ENCODE measurements around the gene PTPRN2.
"Not testable (repeated sequence)": the region's sequence is repeated elsewhere in the genome, so short reads cannot be mapped to it uniquely, and the experiment has no call there.

PTPRN2 gene

DNA sequence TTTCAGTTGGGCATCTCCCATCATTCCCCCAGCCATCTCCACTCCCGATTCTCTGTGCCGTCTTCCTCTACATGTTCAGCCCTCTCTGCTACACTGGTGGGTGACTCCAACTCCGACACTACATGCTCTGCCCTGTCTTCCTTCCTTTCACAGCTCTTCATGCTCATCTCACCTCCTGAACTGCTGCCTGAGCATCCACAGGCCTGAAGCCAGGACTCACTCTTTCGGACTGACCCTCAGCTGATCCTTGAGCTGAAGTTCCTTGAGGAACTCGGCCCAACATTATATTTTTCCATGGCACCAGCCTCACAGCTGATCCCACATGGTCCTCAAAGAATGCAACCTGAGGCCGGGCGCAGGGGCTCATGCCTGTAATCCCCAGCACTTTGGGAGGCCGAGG, 538.4 kb downstream of the PTPRN2 start:
- no peak for DNase-seq (ENCODE audit: low spot score)

- DNase-seq (ENCODE audit: low spot score), result no peak
These were observed 539.1 kb downstream of the PTPRN2 start for GRCh38 chr7:158048569-158048968.

DNA sequence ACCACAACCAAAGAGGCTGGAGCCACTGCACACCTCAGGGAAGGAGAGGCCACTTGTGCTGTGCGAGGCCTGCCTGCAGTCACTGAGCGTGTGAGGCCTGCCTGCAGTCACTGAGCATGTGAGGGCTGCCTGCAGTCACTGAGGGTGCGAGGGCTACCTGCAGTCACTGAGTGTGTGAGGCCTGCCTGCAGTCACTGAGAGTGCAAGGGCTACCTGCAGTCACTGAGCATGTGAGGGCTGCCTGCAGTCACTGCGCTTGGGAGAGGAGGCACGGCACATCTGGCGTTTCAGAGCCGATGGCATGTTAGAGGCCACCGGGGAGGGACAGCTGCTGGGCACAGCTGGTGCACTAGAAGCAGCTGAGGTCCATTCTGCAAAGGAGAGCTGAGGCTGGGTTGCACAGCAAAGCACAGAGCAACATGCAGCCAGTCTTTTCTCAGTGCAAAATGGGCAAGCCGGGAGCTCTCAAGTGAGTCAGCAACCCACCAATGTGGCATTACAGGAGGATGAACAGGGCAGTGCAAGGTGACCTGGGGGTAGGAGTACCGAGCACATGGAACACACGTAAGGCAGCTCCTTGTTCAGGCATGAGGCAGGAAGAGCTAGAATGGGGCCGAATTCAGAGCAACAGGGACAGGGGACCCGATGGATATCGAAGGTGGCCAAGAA, 540.1 kb downstream of the PTPRN2 start:
- DNase-seq (ENCODE audit: low spot score), result no peak

GRCh38 chr7:158046246-158046645, 541.4 kb downstream of the PTPRN2 start:
- DNase-seq (ENCODE audit: low spot score), result not testable (repeated sequence)

DNA sequence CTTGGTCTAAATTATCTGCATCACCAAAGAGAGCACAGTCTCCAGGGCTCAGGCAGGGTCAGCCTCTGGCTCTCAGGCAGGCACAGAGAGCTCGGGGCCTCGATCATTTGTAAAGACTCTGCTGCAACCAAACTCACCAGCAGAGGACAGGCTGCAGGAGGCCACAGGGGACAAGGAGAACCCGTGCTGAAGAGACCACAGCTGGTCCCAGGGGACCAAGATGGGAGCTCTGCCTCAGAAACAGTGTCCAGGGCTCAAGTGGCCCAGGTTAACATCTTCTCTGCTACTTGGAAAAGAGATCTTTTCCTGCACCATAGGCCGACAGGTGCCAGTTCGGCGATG, 543.2 kb downstream of the PTPRN2 start:
- no peak for DNase-seq (ENCODE audit: low spot score)

DNA sequence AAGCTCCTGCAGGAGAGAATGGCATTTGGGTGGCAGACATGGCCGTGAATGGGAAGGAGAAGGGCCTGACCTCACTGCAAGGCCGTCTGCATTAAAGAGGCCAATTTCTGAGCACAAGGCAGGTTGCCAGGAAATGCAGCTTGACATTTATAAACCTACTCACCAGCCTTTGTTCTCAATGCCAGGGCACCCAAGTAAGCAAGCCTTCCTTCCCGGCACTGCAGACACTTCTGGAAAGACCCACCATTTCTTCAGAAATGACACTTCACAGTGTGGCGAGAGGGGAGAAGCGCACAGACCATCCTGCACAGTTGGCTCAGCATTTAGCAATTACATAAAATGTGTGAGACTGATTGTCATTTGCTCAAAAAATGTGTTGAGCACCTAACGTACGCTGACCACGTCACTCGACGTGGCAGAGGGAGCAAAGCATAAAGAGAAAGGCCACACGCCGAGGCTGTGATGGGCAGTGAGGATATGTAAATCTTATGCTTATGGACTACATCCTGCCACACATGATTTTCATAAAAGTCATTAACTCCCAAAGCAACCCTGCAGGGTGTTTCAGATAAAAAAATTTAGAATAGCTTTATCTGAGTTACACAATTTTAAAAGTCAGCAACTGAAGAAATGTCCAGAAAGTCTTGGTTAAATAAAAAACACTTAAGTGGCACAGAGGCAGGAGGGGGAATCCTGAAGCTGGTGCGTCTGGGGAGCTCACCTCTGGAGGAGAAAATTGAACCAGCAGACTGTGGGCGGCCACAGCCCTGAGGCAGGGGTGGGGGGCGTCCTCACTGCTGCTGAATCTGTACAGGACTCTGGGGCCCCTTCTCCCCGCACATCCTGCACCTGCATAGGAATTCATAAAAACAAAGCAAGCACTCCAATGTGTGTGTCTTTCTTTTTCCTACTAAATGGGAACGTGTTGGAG, 543.8 kb downstream of the PTPRN2 start:
- DNase-seq (ENCODE audit: low spot score), result no peak

DNA sequence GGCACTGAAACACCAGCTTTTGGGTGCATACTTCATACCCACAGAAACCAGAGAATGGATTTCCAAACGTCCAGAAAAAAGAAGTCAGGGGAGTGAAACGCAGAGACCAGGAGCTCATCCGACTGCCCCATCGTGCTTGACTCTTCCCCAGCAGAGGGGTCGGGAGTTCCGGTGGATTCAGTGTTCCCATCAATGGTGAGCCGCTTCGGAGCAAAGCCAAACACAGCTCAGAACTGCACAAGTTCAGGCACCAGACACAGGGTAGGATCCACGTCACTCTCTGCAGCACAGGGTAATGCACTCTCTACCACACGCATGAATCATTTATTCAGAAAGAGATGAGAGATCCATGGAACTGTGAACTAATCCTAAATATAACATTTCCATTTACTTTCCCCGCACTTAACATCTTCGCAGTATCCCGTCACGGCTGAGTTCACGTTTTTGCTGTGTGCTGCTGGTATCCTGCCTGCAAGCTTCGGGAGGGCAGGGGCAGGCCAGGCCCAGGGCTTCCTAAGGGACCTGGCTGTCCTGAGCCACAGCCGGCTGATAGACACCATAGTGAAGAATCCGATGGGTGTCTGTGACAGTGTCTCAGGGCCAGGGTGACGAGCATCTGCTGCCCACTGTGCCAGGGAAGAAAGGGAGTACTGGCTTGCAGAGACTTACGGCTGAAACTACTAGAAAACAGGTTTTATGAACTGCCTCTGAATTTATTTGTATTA, 545.3 kb downstream of the PTPRN2 start:
- DNase-seq (ENCODE audit: low spot score), result no peak

- DNase-seq (ENCODE audit: low spot score), result no peak
These were observed 547.4 kb downstream of the PTPRN2 start for GRCh38 chr7:158040199-158040598.

- no peak for DNase-seq (ENCODE audit: low spot score)
These were observed 548.4 kb downstream of the PTPRN2 start for GRCh38 chr7:158039270-158039669.

GRCh38 chr7:158037211-158037610, 550.4 kb downstream of the PTPRN2 start:
- DNase-seq (ENCODE audit: low spot score), result no peak

DNA sequence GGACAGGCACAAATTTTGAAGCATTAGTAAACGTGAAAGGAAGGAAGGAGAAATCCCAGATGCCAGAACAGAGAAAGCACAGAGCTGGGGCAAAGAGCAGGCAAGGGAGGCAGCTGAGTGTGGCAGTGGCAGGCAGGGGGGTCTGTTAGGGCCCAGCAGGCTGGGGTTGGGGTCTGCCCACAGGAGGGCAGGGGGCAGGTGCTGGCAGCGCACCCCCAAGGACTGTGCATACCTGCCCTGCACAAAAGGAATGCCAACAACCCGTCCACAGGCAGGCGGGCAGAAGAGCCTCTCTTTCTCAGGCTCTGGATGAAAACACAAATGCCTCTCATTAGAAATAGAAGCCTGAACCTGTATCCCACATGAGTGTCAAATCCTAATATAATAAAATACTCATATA, 552.3 kb downstream of the PTPRN2 start:
- no peak for DNase-seq (ENCODE audit: low spot score)

- DNase-seq (ENCODE audit: low spot score), result no peak
These were observed 553.1 kb downstream of the PTPRN2 start for GRCh38 chr7:158034571-158034970.

DNA sequence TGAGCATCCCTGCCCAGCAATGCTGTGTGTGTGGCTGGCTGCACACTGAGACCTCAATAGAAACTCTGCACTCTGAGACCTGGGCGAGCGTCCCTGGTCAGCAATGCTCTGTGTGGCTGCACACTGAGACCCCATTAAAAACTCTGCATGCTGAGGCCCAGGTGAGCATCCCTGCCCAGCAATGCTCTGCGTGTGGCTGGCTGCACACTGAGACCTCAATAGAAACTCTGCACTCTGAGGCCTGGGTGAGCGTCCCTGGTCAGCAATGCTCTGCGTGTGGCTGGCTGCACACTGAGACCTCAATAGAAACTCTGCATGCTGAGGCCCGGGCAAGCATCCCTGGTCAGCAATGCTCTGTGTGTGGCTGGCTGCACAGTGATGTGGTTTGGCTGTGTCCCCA, 553.7 kb downstream of the PTPRN2 start:
- DNase-seq (ENCODE audit: low spot score), result not testable (repeated sequence)

DNA sequence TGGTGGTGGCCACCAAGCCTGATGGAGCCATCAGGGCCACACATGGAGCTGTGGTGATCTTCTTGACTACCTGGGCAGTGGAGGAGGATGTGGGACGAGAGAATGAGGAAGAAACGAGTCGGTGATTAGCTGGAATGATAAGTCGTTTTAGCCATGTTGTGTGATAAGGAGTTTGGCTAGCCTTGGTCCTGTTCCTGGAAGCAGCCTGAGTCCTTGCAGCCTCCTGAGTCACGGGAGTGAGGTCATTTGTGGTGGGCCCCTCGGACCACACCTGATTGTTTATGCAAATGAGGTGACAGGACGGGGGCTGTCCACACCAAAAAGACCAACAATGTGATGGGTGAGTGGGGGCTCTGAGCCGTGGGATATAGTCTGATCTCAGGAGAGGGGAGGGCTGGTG, 554.4 kb downstream of the PTPRN2 start:
- no peak for DNase-seq (ENCODE audit: low spot score)

- no peak for DNase-seq (ENCODE audit: low spot score)
These were observed 555.0 kb downstream of the PTPRN2 start for GRCh38 chr7:158032561-158033115.

DNA sequence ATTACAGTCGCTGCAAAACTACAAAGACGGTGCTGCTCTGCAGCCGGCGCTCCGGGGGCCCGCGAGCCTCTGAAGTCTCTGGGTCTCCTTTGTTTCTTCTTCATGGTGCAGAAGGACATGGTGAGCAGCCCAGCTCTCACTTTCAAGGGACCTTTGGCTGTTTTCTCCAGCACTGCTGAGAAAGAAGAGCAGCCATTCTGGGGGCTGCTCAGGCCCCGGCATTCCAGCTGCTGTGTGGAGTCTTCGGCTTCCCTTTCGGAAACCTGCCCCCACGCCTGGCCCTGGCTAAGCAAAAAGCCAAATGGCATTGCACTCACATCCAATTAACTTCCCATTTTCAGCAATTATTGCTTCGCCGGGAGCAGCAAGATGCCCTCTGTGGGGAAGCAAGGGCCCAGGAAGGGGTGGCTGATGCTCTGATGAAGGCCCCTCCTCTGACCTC, 555.7 kb downstream of the PTPRN2 start:
- no peak for DNase-seq (ENCODE audit: low spot score)

GRCh38 chr7:158030566-158030965, 557.1 kb downstream of the PTPRN2 start:
- DNase-seq (ENCODE audit: low spot score), result no peak

DNA sequence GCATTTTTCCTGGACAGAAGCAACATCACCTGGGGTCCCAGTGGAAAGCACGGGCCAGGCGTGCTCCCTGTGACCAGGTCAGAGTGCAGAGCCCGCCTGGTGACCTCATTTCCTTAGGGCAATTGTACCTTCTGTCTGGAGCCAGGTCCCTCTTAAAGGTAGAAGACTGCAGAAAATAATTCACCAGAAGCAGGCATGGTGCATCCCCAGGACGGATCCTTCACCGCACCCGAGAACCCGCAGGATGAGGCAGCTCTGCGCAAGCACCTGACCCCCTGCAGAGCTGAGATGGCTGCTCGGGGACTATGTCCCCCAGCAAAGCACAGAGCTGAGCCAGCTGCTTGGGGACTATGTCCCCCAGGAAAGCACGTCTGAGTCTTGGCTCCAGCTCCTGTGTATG, 557.6 kb downstream of the PTPRN2 start:
- DNase-seq (ENCODE audit: low spot score), result no peak

- DNase-seq (ENCODE audit: low spot score), result no peak
These were observed 558.1 kb downstream of the PTPRN2 start for GRCh38 chr7:158029509-158029908.

DNA sequence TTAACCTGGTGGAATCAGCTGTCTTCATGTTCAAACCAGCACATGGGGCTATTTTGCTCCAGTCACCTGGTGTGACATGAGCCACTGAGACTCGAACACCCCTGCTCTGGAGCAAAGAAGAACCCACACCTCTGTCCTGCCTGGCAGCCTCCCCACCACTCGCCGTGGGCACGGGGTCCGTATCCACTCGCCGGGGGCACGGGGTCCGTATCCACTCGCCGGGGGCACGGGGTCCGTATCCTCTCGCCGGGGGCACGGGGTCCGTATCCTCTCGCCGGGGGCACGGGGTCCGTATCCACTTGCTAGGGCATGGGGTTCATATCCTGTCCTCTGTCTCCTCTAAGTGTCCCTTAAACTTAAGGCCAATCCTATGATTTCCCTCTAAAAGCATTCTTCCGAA, 558.7 kb downstream of the PTPRN2 start:
- no peak for DNase-seq (ENCODE audit: low spot score)

DNA sequence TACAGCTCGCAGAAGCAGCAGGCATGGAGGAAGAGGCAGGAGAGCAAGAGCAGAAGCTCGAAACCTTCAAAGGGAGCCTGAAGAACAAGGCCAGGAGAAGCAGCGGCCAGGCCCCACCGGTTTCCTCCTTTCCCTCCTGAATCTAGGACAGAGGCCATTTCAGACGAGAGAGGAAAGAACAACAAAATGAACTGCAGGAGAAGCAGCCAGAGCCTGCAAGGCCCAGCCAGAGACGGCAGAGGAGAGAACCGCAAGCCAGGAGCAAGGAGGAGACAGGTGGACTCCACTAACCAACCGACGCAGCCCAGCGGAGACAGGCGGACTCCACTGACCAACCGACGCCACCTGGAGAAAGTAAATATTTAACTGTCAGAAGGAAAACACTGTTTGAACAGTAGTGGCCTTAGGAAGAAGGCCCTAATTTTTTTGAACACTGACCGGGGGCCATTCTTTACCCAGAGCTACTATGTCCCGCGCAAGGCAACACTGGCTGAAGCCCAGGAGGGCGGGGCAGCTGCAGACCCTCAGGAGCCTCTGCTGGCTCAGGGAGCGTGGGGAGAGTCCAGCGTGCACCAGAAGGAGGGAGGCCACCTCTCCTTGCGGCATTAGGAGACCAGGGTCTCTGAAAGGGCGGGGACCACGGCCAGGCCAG, 559.2 kb downstream of the PTPRN2 start:
- DNase-seq (ENCODE audit: low spot score), result no peak

DNA sequence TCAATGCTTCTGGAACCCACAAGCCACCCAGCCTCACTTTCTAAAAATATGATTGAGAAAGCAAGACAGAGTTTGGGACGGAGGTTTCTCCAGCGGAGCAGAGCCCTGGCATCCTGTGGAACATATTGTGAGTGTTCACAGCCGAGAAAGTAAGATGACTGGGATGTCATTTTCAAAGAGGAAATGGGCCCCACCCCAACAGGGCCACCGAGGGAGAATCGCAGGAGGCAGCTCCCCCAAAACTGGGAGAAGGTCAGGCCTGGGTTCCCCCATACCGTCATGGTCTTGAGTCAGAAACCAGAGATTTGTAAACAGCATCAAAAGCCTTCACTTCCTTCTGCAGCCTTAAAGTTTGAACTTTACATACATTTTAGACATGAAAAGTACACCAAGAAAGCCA, 560.0 kb downstream of the PTPRN2 start:
- DNase-seq (ENCODE audit: low spot score), result no peak
